Activated CD8-positive, alpha-beta T cell treated with anti-CD3 and anti-CD28 coated beads, Interleukin-2, amount 10 ng/mL, durations not matched to agents 7 days and 5 days (primary cell): ENCODE results near the gene UGP2. TPM values are rescaled to one million over a fixed set of nuclear protein-coding genes. Genes with fewer than 3 reads are reported as not detected.

Source experiments
- ATAC-seq: fragments of 150-1000 bp; cut with Tn5 transposase; one replicate; pipeline ENCODE4 v1.10.0; 2021; ENCODE audit warnings: moderate library complexity
- CTCF ChIA-PET: fragments of 350-600 bp; sonication (Branson Sonifier 250); formaldehyde crosslinking; loops from one replicate; lab custom pipeline; 2021; ENCODE audit warnings: antibody characterized with exemption; lab: Charles Lee
- POLR2A ChIA-PET: fragments of 350-600 bp; sonication (Branson Sonifier 250); formaldehyde crosslinking; loops from one replicate; lab custom pipeline; 2021; ENCODE audit warnings: antibody characterized with exemption; lab: Charles Lee
- DNase-seq: peaks from one replicate; pipeline ENCODE4 v3.0.0-alpha.2; 2020
- H3K27ac Mint-ChIP-seq: one replicate; pipeline ENCODE4 v1.8.0; 2021; ENCODE audit warnings: mild to moderate bottlenecking, mixed read lengths
- H3K27me3 Mint-ChIP-seq: one replicate; pipeline ENCODE4 v1.8.0; 2021; ENCODE audit warnings: low read depth, mixed read lengths
- H3K36me3 Mint-ChIP-seq: one replicate; pipeline ENCODE4 v1.8.0; 2021; ENCODE audit warnings: low read depth, mixed read lengths
- H3K4me1 Mint-ChIP-seq: one replicate; pipeline ENCODE4 v1.8.0; 2021; ENCODE audit warnings: low read depth, mixed read lengths
- H3K4me3 Mint-ChIP-seq: one replicate; pipeline ENCODE4 v1.8.0; 2021; ENCODE audit warnings: mild to moderate bottlenecking, mixed read lengths
- H3K9me3 Mint-ChIP-seq: one replicate; pipeline ENCODE4 v1.8.0; 2022; ENCODE audit warnings: mixed read lengths; ENCODE audit not compliant: insufficient read depth
- total RNA-seq, 2 experiments: library from RNA; stranded (reverse); gene quantifications; one replicate each; pipeline ENCODE4 v1.2.3, GENCODE V29; 2021

UGP2 gene
- total RNA-seq, 2 experiments from 2014 or later = 161 to 164 TPM

GRCh38 chr2:63865159-63865799, 23.6 kb downstream of the UGP2 start:
- DNase-seq (no peak), ATAC-seq (no peak)
- Mint-ChIP-seq H3K27ac (no peak overlapping the region), H3K9me3 (no peaks in the 10 kb centered on the region), H3K27me3 (no peaks in the 10 kb centered on the region), H3K4me1 (peaks cover 39% of the 10 kb centered on the region), H3K36me3 (peaks cover 63% of the 10 kb centered on the region), H3K4me3 (no peak overlapping the region)
- ChIA-PET CTCF (interaction anchor here (0.9 to 6.5 kb wide), 8 partner anchors 10 to 463 kb away, joined by 3 to 33 read pairs (median 4); no protein-coding TSS in a partner anchor), POLR2A (interaction anchor here (1.5 to 2.5 kb wide), 4 partner anchors 9 to 277 kb away, joined by 5 to 15 read pairs (median 9); partner anchors contain the start of genes MDH1, UGP2 and WDPCP)

- Mint-ChIP-seq H3K9me3 (no peaks in the 10 kb centered on the region), H3K4me3 (peak overlapping the region; percentile 16), H3K27me3 (no peaks in the 10 kb centered on the region), H3K36me3 (peaks cover 65% of the 10 kb centered on the region), H3K27ac (peak overlapping the region; percentile 62), H3K4me1 (peaks cover 35% of the 10 kb centered on the region)
- DNase-seq = no peak
- peak; percentile 78 for ATAC-seq
- ChIA-PET CTCF (interaction anchor here (0.8 to 6.5 kb wide), 8 partner anchors 10 to 465 kb away, joined by 3 to 33 read pairs (median 4); partner anchors contain the start of gene UGP2), POLR2A (interaction anchor here (0.8 to 2.5 kb wide), 4 partner anchors 10 to 278 kb away, joined by 3 to 15 read pairs (median 7); partner anchors contain the start of genes MDH1, UGP2 and WDPCP)
Measured at GRCh38 chr2:63866009-63866709, 24.5 kb downstream of the UGP2 start.

DNA sequence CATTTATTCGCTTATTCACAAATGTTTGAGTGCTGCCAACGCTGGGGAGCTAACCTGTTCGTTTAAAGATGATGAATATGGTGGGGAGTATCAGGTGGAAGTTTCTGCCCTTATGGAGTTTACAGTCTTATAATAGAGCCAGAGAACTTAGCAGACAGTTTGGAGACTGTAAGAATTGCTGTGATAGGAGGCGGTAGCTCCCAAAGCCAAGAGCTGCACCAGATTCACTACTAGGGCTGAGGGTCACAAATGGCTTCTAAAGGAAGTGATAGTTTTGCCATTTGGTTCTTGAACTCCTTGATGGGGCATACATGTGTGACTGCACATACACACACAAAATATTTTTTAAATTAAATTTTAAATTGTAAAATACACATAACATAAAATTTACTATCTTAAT, 29.0 kb downstream of the UGP2 start:
- no peaks in the 10 kb centered on the region for H3K27me3 Mint-ChIP-seq
- no peaks in the 10 kb centered on the region for H3K9me3 Mint-ChIP-seq
- ATAC-seq (no peak), DNase-seq (no peak)
- POLR2A ChIA-PET = no interaction called here
- H3K4me1 Mint-ChIP-seq = peaks cover 31% of the 10 kb centered on the region
- no peak overlapping the region for H3K27ac Mint-ChIP-seq
- CTCF ChIA-PET = interaction anchor here (0.8 to 1.2 kb wide), 2 partner anchors 9 to 13 kb away, joined by 3 read pairs; no protein-coding TSS in a partner anchor
- H3K36me3 Mint-ChIP-seq = peaks cover 74% of the 10 kb centered on the region
- no peak overlapping the region for H3K4me3 Mint-ChIP-seq

DNA sequence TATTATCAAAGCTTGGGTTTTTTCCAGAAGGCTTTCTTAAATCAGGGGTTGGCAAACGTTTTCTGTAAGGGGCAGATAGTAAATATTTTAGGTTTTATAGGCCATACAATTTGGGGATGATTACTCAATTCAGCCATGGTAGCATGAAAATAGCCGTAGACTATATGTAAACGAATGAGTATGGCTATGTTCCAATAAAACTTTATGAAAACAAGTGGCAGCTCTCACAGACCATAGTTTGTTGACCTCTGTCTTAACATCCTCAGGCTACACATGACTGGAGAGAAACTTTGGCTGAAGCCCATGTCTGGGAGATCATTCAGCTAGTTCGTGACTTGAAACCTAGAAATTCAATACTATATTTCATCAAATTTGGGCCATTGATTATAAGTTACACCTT, 30.2 kb downstream of the UGP2 start:
- H3K4me3 Mint-ChIP-seq = no peak overlapping the region
- no peaks in the 10 kb centered on the region for H3K27me3 Mint-ChIP-seq
- no peak overlapping the region for H3K27ac Mint-ChIP-seq
- H3K36me3 Mint-ChIP-seq = peaks cover 73% of the 10 kb centered on the region
- H3K9me3 Mint-ChIP-seq = no peaks in the 10 kb centered on the region
- ATAC-seq (no peak), DNase-seq (no peak)
- peaks cover 25% of the 10 kb centered on the region for H3K4me1 Mint-ChIP-seq
- CTCF ChIA-PET = interaction anchor here (1.2 to 1.7 kb wide), 2 partner anchors 11 kb away, joined by 3 to 4 read pairs; no protein-coding TSS in a partner anchor
- POLR2A ChIA-PET = no interaction called here

GRCh38 chr2:63872571-63873328, 31.1 kb downstream of the UGP2 start:
- ChIA-PET CTCF (interaction anchor here (1.7 kb wide), 1 partner anchor 12 kb away, joined by 4 read pairs; no protein-coding TSS in a partner anchor), POLR2A (interaction anchor here (0.6 kb wide), 1 partner anchor 38 kb away, joined by 4 read pairs; no protein-coding TSS in a partner anchor)
- peaks cover 79% of the 10 kb centered on the region for H3K36me3 Mint-ChIP-seq
- ATAC-seq = no peak
- H3K9me3 Mint-ChIP-seq = no peaks in the 10 kb centered on the region
- H3K4me1 Mint-ChIP-seq = peaks cover 23% of the 10 kb centered on the region
- no peak overlapping the region for H3K4me3 Mint-ChIP-seq
- no peak overlapping the region for H3K27ac Mint-ChIP-seq
- DNase-seq = no peak
- H3K27me3 Mint-ChIP-seq = no peaks in the 10 kb centered on the region

- H3K4me1 Mint-ChIP-seq = peaks cover 18% of the 10 kb centered on the region
- no peak for DNase-seq
- no peaks in the 10 kb centered on the region for H3K27me3 Mint-ChIP-seq
- ATAC-seq = no peak
- H3K9me3 Mint-ChIP-seq = no peaks in the 10 kb centered on the region
- POLR2A ChIA-PET = interaction anchor here (0.9 kb wide), 1 partner anchor 33 kb away, joined by 3 read pairs; the partner anchor contains the start of gene UGP2
- CTCF ChIA-PET = interaction anchor here (1.4 to 4.6 kb wide), 3 partner anchors 9 to 175 kb away, joined by 6 to 19 read pairs (median 8); no protein-coding TSS in a partner anchor
- no peak overlapping the region for H3K4me3 Mint-ChIP-seq
- H3K27ac Mint-ChIP-seq = no peak overlapping the region
- H3K36me3 Mint-ChIP-seq = peaks cover 73% of the 10 kb centered on the region
Measured at GRCh38 chr2:63874204-63875130, 32.8 kb downstream of the UGP2 start.

- CTCF ChIA-PET = interaction anchor here (1.4 to 4.6 kb wide), 4 partner anchors 10 to 176 kb away, joined by 4 to 19 read pairs (median 7); no protein-coding TSS in a partner anchor
- H3K4me1 Mint-ChIP-seq = peaks cover 18% of the 10 kb centered on the region
Measured at GRCh38 chr2:63875131-63875527, 33.4 kb downstream of the UGP2 start.

GRCh38 chr2:63875559-63876245, 34.0 kb downstream of the UGP2 start:
- Mint-ChIP-seq H3K36me3 (peaks cover 70% of the 10 kb centered on the region), H3K27me3 (no peaks in the 10 kb centered on the region), H3K27ac (peak overlapping the region; percentile 5), H3K4me1 (peaks cover 21% of the 10 kb centered on the region), H3K4me3 (no peak overlapping the region), H3K9me3 (no peaks in the 10 kb centered on the region)
- CTCF ChIA-PET = interaction anchor here (0.7 to 4.6 kb wide), 6 partner anchors 10 to 177 kb away, joined by 3 to 19 read pairs (median 6); no protein-coding TSS in a partner anchor
- POLR2A ChIA-PET = interaction anchor here (0.9 kb wide), 1 partner anchor 34 kb away, joined by 3 read pairs; the partner anchor contains the start of gene UGP2
- DNase-seq (no peak), ATAC-seq (peak; percentile 36)

More at GRCh38 chr2:63875131-63875527, 33.4 kb downstream of the UGP2 start:
- no peaks in the 10 kb centered on the region for H3K27me3 Mint-ChIP-seq
- POLR2A ChIA-PET = interaction anchor here (0.9 kb wide), 1 partner anchor 33 kb away, joined by 3 read pairs; the partner anchor contains the start of gene UGP2
- H3K27ac Mint-ChIP-seq = peak overlapping the region; percentile 5
- H3K36me3 Mint-ChIP-seq = peaks cover 71% of the 10 kb centered on the region
- H3K4me3 Mint-ChIP-seq = no peak overlapping the region
- ATAC-seq (no peak), DNase-seq (no peak)
- no peaks in the 10 kb centered on the region for H3K9me3 Mint-ChIP-seq

DNA sequence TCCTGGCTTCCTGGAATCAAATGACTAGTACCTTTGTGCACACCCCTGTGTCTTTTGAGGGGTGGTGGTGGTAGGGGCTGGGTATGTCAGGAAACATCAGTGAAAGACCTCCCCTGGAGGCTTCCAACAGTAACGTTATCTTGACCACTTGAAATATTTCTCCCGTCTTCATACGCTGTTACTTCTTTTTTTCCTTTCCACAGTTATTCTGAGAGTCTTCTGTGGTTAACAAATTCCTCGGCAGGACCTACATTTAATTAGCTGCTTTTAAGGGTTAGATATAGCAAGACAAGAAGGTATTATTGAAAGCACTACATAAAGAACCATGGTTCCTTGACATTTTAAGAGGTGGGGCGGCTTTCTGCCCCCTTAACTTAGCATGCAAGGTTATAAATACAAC, 34.6 kb downstream of the UGP2 start:
- ATAC-seq (peak; percentile 23), DNase-seq (no peak)
- no peak overlapping the region for H3K4me3 Mint-ChIP-seq
- H3K9me3 Mint-ChIP-seq = no peaks in the 10 kb centered on the region
- ChIA-PET POLR2A (no interaction called here), CTCF (interaction anchor here (0.7 to 4.6 kb wide), 6 partner anchors 11 to 177 kb away, joined by 3 to 19 read pairs (median 6); no protein-coding TSS in a partner anchor)
- H3K4me1 Mint-ChIP-seq = peaks cover 25% of the 10 kb centered on the region
- no peak overlapping the region for H3K27ac Mint-ChIP-seq
- H3K36me3 Mint-ChIP-seq = peaks cover 74% of the 10 kb centered on the region
- no peaks in the 10 kb centered on the region for H3K27me3 Mint-ChIP-seq
